ENCODE data around the gene UBAC1. TPM values are rescaled to one million over a fixed set of nuclear protein-coding genes. Genes with fewer than 3 reads are reported as not detected.
A peak's percentile ranks its signal among the peaks of the same experiment; 100 is the strongest.

Gene UBAC1
- total and polyA plus RNA-seq, 9 of the 15 experiments (the other 6 are each of a cell fraction or from before 2014, with no cell fraction given) = 94.0 to 399 (median 228) TPM

DNA sequence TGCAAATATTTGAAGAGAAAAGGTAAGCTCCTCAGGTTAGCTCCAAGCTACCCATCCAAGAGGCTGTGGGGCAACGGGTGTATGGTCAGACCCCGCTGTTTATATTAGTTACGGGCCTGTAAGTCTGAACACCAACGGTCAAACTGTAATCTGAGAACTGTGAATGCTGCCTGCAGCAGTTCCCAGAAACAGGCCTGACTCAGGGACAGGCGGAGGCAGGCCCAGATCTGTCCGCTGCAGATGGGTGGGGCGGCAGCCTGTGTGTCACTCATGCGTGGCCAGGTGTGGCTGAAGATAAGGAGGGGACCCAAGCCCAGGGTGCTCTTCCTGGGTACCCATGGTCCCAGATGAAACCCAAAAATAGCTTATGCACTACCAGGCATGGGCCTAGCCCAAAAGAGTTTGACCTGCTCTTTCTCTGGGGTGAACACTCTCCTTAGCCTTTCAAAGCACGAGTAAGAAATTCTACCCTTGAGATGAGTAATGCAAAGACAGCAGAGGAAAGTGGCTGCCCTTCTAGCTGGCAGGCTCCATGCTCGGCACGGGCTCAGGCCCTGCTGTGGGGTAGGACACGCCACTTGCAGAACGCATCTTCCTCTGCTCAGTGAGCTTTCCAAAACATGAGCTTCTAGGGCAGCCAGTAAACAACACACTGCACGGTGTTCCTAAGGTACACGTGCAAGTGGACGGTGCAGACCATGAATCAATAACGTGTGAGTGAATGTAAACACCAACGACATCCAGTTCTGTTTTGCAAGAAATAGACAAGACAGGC, 9.1 kb downstream of the UBAC1 start (continued):
- TF ChIP-seq, protein P1, sequence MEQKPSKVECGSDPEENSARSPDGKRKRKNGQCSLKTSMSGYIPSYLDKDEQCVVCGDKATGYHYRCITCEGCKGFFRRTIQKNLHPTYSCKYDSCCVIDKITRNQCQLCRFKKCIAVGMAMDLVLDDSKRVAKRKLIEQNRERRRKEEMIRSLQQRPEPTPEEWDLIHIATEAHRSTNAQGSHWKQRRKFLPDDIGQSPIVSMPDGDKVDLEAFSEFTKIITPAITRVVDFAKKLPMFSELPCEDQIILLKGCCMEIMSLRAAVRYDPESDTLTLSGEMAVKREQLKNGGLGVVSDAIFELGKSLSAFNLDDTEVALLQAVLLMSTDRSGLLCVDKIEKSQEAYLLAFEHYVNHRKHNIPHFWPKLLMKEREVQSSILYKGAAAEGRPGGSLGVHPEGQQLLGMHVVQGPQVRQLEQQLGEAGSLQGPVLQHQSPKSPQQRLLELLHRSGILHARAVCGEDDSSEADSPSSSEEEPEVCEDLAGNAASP (IDR thresholded peaks at IDR 0.05) = no peak
- TF ChIP-seq RCOR1 (IDR thresholded peaks at IDR 0.05; ENCODE audit: borderline replicate concordance in 1 of 2, low read depth in 2 of 2, low read length in 2 of 2) (peak; percentile 66 to 97; a peak in 3 of 4 replicates), GATA2 (CRISPR knock-in tag; IDR thresholded peaks at IDR 0.05) (peak; percentile 99), NR2C2 (CRISPR knock-in tag; IDR thresholded peaks at IDR 0.05) (0 out of 2 replicates have a peak, but pooled peaks have one; percentile 24), NR2C2 (tag; IDR thresholded peaks at IDR 0.05) (no peak), NR3C1 (CRISPR knock-in tag; IDR thresholded peaks at IDR 0.05) (no peak), DMBX1 (CRISPR knock-in tag; IDR thresholded peaks at IDR 0.05; ENCODE audit: borderline replicate concordance) (peak; percentile 95), DPF2 (IDR thresholded peaks at IDR 0.05) (peak; percentile 99), CCAR2 (IDR thresholded peaks at IDR 0.05; ENCODE audit: low read depth, low read length) (no peak), ZNF384 (IDR thresholded peaks at IDR 0.05; ENCODE audit: low read depth, low read length) (no peak), ZFP1 (CRISPR knock-in tag; IDR thresholded peaks at IDR 0.05) (no peak), MCM7 (IDR thresholded peaks at IDR 0.05) (no peak), XRCC5 (IDR thresholded peaks at IDR 0.05; ENCODE audit: low read depth, low read length) (0 out of 2 replicates have a peak, but pooled peaks have one; percentile 31)
- TF ChIP-seq, protein P2, sequence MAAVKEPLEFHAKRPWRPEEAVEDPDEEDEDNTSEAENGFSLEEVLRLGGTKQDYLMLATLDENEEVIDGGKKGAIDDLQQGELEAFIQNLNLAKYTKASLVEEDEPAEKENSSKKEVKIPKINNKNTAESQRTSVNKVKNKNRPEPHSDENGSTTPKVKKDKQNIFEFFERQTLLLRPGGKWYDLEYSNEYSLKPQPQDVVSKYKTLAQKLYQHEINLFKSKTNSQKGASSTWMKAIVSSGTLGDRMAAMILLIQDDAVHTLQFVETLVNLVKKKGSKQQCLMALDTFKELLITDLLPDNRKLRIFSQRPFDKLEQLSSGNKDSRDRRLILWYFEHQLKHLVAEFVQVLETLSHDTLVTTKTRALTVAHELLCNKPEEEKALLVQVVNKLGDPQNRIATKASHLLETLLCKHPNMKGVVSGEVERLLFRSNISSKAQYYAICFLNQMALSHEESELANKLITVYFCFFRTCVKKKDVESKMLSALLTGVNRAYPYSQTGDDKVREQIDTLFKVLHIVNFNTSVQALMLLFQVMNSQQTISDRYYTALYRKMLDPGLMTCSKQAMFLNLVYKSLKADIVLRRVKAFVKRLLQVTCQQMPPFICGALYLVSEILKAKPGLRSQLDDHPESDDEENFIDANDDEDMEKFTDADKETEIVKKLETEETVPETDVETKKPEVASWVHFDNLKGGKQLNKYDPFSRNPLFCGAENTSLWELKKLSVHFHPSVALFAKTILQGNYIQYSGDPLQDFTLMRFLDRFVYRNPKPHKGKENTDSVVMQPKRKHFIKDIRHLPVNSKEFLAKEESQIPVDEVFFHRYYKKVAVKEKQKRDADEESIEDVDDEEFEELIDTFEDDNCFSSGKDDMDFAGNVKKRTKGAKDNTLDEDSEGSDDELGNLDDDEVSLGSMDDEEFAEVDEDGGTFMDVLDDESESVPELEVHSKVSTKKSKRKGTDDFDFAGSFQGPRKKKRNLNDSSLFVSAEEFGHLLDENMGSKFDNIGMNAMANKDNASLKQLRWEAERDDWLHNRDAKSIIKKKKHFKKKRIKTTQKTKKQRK (IDR thresholded peaks at IDR 0.05; ENCODE audit: borderline replicate concordance, low read depth, low read length) = no peak
- TF ChIP-seq, protein P3, sequence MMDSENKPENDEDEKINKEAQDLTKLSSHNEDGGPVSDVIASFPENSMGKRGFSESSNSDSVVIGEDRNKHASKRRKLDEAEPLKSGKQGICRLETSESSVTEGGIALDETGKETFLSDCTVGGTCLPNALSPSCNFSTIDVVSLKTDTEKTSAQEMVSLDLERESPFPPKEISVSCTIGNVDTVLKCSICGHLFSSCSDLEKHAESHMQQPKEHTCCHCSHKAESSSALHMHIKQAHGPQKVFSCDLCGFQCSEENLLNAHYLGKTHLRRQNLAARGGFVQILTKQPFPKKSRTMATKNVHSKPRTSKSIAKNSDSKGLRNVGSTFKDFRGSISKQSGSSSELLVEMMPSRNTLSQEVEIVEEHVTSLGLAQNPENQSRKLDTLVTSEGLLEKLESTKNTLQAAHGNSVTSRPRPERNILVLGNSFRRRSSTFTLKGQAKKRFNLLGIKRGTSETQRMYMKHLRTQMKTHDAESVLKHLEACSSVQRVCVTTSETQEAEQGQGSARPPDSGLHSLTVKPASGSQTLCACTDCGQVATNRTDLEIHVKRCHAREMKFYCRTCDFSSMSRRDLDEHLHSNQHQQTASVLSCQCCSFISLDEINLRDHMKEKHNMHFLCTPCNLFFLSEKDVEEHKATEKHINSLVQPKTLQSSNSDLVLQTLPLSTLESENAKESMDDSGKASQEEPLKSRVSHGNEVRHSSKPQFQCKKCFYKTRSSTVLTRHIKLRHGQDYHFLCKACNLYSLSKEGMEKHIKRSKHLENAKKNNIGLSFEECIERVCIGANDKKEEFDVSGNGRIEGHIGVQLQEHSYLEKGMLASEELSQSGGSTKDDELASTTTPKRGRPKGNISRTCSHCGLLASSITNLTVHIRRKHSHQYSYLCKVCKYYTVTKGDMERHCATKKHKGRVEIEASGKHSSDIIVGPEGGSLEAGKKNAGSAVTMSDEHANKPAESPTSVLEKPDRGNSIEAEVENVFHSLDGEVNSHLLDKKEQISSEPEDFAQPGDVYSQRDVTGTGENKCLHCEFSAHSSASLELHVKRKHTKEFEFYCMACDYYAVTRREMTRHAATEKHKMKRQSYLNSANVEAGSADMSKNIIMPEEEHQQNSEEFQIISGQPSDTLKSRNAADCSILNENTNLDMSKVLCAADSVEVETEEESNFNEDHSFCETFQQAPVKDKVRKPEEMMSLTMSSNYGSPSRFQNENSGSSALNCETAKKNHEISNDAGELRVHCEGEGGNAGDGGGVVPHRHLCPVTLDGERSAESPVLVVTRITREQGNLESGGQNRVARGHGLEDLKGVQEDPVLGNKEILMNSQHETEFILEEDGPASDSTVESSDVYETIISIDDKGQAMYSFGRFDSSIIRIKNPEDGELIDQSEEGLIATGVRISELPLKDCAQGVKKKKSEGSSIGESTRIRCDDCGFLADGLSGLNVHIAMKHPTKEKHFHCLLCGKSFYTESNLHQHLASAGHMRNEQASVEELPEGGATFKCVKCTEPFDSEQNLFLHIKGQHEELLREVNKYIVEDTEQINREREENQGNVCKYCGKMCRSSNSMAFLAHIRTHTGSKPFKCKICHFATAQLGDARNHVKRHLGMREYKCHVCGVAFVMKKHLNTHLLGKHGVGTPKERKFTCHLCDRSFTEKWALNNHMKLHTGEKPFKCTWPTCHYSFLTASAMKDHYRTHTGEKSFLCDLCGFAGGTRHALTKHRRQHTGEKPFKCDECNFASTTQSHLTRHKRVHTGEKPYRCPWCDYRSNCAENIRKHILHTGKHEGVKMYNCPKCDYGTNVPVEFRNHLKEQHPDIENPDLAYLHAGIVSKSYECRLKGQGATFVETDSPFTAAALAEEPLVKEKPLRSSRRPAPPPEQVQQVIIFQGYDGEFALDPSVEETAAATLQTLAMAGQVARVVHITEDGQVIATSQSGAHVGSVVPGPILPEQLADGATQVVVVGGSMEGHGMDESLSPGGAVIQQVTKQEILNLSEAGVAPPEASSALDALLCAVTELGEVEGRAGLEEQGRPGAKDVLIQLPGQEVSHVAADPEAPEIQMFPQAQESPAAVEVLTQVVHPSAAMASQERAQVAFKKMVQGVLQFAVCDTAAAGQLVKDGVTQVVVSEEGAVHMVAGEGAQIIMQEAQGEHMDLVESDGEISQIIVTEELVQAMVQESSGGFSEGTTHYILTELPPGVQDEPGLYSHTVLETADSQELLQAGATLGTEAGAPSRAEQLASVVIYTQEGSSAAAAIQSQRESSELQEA (IDR thresholded peaks at IDR 0.05; ENCODE audit: low read depth) = no peak
